Hematopoietic multipotent progenitor cell treated with erythropoietin and hydrocortisone succinate and interleukin-3 and kit ligand, for 8 days (in vitro differentiated cells): Measurements from ENCODE around the gene KCMF1.

Source experiments
- DNase-seq: peaks from one replicate; pipeline ENCODE4 v3.0.0-alpha.2; 2015

Gene KCMF1

DNA sequence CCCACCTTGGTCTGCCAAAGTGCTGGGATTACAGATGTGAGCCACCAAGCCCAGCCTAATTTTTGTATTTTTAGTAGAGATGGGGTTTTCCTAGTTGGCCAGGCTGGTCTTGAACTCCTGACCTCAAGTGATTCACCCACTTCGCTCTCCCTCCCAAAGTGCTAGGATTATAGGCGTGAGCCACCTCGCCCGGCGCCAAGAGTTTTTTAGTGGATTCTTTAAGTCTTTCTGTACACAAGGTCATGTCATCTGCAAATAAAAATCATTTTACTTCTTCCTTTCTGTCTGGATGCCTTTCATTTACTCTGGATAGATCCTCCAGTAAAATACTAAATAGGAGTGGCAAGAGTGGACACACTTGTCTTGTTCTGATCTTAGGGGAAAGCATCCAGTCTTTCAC lies 61.7 kb downstream of the KCMF1 start:
- DNase-seq, result no peak

DNA sequence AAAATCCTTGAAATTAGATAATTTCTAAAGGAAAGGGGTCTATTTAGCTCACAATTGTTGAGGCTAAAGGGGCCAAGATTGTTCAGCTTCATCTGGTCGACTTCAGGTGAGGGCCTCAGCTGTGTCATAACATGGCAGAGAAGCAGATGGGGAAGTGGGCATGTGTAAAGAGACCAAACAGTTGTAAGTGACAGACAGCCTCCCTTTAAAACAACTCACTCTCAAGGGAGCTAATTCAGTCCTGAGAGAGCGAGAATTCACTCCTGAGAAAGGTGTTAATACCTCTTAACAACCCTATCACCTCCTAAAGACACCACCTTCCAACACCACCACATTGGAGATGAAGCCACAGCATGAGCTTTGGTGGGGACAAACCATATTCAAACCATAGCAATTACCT lies 62.4 kb downstream of the KCMF1 start:
- DNase-seq, result no peak

DNA sequence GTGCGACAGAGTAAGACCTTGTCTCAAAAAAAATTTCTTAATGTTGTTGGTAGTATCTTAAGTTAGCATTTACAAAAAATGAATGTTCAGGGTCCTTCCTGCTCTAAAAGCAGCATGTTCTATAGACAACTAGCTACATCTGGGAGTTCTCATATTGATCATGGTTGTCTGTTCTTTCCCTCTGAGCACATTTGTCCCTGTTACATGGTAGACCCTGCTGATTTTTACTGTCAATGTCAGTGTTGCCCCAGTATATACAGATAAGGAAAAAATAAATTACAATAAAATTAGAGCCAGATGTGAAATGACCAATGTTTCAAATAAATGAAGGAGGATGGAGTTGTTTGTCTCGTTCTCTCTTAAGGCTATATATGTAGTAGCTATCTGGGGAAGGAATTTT lies 63.2 kb downstream of the KCMF1 start:
- no peak for DNase-seq

DNA sequence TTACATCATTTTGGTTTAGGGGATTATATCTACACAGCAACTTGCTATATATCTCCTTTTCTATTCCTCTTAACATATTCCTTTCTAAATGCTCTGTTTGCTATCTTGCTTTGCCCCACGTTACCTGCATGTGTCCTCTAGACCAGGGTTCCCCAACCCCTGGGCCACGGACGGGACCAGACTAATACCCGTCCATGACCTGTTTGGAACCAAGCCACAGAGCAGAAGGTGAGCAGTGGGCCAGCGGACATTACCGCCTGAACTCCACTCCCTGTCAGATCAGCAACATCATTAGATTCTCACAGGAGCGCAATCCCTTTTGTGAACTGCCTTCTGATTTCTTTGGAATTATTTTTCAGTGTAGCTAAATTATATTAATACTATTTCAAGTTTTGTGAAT lies 66.7 kb downstream of the KCMF1 start:
- DNase-seq, result no peak

DNA sequence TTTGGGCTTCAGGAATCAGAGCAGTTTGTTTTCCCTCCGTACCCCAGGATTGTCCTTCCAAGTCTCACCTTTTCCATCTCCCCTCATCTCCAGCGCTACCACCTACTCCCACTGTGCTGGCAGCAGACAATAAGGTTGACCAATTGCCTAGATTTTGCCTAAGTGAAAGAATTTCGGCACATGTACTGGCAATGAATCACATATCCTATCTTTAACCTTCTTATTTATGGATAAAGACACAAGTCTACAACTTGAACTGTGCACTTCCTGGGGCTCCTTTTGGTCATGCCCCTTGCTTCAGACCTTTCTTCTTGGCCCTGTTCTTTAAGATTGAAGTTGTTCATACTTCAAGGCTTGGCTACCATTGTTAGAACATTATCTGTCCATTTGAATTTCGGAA lies 71.4 kb downstream of the KCMF1 start:
- no peak for DNase-seq

DNA sequence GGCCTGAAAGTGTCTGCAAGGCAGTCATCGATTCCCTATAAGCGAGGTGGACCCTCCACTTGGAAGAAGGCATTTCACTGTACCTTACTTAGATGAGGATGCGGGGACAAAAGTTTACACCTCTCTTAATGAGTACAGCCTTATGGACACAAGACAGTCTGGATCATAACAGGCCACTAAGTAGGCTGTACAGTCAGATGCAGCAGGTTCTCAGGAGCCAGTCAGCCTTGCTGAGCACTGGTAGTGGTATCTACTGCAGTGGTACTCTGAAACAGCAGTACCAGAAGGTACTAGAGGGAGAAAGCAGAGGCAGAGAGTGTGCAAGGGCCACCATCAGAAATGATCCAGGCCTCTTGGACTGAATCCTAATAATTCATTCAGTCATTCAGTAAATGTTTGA lies 77.6 kb downstream of the KCMF1 start:
- DNase-seq, result no peak

DNA sequence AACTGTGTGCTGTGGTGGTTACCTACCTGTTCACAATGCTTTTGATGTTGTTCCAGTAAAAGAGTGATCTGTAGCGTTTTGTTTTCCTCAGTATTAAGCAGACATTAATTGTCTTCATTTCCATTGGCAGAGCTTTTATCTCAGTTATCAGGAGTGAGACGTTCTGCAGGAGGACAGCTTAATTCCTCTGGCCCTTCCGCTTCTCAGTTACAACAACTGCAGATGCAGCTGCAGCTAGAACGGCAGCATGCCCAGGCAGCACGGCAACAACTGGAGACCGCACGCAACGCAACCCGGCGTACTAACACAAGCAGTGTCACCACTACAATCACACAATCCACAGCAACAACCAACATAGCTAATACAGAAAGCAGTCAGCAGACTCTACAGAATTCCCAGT lies 78.3 kb downstream of the KCMF1 start:
- no peak for DNase-seq

DNA sequence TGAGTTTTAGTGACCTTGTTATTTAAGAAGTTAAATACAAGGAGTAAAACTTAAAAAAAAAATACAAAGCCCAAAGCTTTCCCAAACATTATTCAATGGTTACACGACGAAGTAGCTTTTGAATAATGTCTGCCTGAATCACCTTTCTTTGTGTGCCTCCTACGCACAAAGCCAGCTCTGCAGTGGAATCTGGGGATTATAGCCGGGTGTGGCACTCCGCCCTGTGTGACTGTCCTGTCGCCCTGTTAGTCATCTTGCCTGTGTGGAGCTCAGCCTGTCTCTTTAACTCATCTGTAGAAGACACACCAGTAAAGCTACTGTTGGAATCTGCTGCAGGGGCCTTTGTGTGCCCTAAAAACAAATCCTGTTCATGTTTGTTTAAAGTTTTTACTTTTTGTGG lies 82.8 kb downstream of the KCMF1 start:
- DNase-seq, result peak; percentile 29

DNA sequence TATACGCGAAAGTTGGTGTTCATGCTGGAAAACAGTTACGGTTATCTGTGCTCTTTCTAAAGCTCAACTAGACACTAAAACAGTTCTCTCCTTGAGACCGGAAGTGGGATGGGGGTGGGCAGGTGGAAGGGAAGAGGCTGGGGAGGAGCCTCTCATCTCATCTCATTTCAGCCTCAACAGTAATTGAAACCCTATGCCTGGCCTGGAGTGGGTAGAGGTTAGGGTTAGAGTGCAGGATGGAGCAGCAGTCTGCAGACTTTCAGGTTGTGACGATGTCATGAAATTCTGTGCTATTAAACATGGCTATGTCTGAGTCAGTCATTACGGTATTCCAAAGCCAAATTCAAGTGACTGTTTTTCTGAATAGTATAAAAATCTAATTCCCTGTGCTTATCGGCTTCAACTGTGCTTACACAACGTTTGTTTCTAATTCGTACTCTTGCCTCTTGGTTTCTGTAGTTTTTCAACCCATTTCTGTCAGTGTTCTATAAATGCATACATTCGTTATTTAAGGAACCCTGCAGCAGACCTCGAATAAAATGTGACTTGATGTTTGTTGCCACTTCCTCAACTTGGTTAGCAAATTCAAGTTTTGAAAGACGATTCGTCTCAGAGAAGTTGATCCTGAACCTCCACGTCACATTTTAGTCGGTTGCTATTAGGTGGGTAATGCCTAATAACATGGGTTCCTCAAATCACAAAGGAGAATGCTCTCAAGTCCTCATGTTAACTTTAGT lies 86.4 kb downstream of the KCMF1 start:
- DNase-seq, result no peak

DNA sequence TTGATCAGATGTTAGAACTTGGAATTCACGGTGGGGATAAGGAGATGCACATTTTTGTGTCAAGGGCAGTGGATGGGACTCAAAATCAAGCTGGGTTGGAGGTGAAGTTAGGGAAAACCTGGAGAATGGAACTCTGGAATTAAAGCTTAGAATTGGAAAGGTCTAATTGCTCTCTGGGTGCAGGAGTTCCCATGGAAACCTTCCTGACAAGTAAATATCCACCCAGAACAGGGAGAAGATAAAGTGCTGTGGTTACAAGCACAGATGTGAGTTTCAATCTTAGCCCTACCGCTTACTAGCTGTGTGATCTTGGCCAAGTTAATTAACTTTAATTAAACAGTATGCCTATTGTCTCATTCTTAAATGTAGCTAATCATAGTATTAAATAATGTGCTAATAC lies 90.9 kb downstream of the KCMF1 start:
- no peak for DNase-seq

DNA sequence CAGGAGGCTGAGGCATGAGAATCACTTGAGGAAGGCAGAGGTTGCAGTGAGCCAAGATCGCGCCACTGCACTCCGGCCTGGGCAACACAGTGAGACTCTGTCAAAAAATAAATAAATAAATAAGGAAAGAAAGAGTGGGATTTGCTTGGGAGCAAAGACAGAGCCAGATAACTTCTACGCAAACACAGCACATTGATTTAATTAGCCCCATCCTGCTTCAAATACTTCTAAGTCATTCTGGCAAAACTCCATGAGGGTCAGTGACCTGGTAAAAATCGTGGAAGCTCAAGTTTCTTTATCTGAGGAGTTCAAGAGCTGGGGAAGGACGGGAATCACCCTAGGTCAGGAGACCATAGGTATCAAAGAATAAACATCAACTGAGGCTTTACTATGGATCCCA lies 91.6 kb downstream of the KCMF1 start:
- no peak for DNase-seq

DNA sequence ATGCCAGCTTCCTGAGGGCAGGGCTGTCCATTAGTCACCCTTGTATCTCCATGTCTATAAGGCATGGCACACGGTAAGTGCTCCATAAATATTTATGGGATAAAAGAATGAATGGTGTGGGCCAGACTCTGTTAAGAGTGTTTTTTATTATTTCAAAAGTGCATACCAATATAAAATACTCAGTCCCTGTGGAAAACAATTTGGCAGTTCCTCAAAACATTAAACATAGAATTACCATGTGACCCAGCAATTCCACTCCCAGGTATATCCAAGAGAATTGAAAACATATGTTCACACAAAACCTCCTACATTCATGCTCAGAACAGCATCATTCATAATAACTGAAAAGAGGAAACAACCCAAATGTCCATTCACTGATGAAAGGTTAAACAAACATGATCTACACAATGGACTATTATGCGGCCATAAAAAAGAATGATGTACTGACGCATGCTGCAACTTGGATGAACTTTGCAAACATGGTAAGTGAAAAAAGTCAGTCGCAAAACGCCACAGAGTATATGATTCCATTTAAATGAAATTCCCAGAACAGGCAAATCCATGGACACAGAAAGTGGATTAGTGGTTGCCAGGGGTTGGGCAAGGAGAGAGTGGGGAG lies 93.1 kb downstream of the KCMF1 start:
- no peak for DNase-seq

DNA sequence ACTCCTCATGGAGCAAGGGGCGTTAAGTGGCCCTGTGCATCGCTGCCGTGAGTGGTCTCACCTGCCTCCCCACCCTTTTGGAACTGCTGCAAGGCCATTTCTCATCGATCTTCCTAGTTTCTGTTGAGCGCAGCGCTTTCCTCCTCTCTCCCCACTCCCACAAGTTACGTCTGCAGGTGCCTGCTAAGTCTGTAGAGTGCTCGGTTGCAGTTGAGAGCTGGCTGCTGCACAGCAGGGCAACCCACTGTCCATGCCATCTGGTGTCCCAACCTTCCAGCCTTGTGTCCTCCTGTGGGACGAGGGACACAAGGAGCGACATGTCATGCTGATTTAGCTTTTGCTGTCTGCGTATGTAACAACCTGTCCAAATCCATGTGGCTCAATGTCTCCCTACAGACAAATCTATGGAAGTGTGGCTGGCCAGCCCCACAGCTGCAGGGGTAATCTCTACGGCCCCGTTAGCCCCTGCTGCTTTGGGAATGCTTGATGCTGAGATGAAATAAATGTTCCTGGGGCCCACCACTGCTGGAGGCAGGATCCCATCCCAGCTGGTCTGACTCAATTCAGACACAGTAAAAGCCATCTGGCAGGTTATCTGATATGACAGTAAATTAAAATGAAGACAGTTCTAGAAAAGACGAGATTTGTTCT lies 94.1 kb downstream of the KCMF1 start:
- DNase-seq, result no peak

DNA sequence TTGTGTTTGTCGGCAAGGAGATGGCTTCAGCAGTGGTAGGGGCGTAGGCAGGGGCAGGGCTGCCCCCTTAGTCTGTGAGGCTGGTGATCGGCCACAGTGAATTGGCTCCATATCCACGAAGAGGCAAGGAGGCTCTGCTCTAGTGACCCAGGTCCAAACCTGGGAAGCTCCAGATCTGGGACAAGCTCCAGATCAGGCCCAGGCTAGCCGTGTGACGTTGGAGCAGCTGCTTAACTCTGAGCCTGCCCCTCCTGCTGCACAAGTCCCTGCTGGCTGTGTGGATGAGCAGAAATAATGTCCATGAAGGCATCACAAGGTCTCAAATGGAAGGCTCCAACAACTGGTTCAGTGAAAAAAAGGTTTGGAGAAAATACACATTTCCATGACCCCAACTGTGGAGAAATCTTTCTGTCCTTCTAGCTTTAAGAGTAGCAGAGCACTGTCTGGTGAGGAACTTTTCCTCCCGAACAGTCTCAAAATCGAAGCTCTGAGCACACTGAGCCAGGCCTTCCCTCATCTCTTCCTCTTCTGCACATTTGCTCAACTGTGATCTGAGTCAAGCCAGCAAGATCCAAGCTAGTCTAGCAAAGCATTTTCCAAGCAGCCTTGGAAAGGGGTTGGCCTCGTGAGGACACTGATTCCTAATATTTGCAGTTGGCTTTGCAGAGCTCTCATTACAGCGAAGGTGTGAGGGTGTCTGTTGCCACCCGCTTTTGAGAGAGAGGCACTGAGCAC lies 95.2 kb downstream of the KCMF1 start:
- no peak for DNase-seq

DNA sequence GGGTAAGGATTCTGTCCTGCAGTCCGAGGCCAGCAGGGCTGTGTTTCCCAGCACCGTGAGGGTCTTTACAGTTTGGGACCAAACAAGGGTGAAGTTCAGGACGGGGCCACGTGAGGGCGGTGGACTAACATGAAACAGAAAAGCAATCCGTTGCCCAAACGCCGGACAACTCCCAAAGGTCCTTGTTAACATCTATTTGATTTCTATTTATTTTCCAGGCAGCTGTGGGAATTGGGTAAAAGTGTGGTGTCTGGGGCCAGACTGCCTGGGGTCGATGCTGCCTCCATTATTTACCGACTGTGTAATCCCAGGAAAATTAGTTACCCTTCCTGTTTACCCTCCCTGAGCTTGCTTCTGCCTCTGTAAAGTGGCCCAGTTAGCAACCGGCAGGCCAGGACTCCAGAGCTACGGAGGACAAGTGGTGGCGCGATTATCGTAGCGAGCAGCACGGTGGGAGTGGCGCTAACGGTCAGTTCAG lies 96.0 kb downstream of the KCMF1 start:
- DNase-seq, result peak; percentile 75

DNA sequence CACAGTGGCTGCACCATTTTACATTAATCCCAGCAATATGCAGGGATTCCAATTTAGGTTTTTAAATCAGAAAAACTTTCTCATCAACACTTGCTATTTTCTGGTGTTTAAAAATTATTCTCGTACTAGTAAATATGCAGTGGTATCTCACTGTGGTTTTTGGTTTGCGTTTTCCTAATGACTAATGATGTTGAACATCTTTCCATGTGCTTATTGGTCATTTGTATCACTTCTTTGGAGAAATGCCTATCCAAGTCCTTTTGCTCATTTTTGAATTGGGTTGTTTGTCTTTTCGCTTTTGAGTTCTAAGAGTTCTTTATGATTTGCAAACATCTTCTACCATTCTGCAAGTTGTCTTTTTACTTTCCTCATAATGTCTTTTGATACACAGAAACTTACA lies 100.1 kb downstream of the KCMF1 start:
- DNase-seq, result no peak

DNA sequence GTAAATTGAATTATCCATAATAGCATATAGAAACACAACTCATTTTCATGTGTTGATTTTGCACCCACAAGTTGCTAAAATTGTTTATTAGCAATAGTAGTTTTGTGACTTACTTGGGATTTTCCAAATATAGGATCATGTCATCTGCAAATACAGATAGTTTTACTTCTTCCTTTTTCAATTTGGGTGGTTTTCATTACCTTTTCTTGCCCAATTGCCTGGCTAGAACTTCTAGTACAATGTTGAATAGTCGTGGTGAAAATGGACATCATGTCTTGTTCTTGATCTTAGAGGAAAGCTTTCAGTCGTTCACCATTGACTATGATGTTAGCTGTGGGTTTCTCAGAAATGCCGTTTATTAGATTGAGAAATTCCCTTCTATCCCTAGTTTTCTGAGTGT lies 102.1 kb downstream of the KCMF1 start:
- DNase-seq, result no peak

DNA sequence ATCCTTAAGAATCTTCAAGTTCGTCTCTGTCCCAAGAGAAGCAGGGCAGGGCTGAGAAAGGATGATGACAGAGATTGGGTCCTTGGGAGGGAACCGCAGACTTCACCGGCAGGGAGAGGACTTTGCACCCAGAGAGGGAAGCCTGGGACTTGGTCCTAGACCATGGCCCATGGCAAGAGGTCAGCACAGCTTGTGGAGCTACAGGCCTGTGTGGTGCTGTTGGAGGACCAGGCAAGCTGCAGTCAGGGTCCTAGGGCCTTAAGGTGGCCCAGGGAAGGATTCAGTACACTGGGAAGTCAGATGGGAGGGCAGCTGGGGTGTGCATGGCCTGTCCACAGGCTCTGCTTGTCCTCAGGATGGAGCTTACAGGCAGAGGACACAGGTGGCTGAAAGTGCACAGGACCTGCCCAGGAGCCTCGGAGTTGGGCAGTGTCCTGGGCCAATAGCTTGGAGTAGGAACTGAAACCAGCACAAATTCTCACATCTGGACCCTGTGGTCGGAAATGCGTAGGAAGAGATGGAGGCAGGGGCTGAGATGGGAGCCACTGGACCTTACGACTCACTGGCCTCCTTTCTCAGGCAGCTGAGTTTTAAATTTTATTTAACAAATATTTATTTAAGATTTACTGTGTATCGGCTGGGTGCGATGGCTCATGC lies 105.8 kb downstream of the KCMF1 start:
- DNase-seq, result no peak

DNA sequence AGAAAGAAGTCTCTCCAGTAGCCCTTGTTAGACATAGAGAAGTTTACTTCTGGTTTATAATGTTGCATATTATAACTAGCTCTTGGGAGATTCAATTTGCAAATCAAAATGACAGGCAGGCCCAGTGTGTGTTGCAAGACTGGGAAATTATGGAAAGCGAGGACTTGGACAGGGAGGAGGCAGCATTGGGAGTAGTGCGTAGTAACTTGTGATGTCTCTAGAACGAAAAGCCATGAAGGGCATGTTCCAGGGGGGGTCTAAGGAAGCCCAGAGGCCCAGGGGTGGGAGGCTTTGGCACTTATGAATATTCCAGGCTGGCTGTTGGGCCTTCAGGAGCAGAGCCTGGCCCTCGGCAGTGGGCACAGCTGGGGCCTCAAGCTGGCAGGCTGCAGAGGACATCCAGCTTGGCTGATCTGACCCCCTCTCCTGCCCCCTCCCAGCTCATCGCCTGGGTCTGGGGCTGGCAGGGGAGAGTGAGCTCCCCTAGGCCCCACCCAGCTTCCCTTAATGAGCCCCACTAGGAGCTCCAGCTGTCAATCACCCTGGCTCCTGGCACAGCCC lies 107.0 kb downstream of the KCMF1 start:
- DNase-seq, result no peak

DNA sequence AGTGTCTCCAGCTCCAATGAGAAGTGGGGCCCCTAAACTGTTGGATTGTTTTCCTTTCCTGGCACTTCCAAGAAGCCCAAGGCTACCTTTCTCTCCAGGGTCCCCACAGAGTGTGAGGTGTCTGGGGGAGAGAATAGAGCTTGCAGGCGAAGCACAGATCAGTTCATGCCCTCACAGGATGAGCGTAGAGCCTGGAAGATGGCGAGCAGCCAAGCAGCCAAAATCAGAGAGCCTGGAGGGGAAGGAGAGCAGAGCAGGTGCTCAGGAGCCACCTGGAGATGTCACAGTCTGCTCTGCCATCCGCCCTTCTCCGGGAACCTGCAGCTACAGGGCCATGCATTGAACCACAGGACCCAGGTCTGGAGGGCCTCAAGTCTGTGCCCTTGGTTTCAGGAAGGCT lies 107.6 kb downstream of the KCMF1 start:
- DNase-seq, result no peak

DNA sequence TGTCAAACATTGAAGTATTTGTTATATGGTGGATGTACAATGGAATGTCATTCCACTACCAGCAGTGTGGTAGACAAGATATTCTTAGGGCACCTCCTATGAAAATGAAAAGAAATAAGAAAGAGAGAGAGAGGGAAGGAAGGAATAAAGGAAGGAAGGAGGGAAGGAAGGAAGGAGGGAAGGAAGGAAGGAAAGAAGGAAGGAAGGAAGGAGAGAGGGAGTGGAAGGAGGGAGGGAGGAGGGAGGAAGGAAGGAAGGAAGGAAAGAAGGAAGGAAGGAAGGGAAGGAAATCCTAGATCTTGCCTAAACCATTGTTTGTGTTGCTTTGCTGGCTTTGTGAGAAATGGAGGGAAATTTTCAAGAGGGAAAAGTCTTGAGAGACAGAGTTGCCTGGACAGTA lies 112.1 kb downstream of the KCMF1 start:
- DNase-seq, result no peak

DNA sequence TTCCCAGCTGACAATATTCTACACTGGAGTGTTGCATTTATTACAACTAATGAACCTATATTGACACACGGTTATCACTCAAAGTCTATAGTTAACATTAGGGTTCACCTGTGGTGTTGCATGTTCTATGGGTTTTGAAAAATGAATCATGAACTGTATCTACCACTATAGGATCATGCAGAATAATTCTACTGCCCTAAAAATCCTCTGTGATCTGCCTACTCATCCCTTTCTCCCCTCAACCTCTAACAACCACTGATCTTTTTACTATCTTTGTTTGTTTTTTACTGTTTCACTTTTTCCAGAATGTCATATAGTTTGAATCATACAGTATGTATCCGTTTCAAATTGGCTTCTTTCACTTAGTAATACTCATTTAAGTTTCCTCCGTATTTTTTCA lies 114.6 kb downstream of the KCMF1 start:
- DNase-seq, result no peak

DNA sequence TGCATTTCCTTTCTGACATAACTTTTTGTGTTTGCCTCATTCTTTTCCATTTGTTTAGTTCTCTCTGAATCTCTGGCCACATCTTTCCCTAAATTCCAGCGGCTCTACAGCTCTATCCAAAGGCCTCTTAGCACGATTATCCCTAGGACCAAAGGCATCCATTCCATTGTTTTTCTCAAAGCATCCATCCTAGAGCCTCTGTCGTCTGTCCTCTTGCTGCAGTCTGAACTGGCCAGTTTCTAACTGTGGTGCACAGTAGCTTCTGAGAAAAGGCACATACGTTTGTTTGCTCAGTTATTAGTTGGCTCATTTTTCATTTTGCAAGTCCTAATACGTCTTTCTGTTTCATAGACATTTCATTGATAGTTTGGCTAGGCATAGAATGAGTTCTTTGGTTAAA lies 116.6 kb downstream of the KCMF1 start:
- DNase-seq, result no peak
